ENCODE measurements around the gene USE1.

Gene USE1

GRCh38 chr19:17215127-17215971, at the start of gene USE1:
Gene USE1 (plus strand): TSS chr19:17215357. CDS start chr19:17215406, 49 bp downstream.
- peaks cover 20% of the 10 kb centered on the region for H3K4me1 ChIP-seq (ENCODE audit: control insufficient read depth, insufficient read depth, low read length)
- H3K9ac ChIP-seq (ENCODE audit: low read length) = peak within 1 kb of the TSS; percentile 94
- DNase-seq (ENCODE audit: low read depth) = peak; percentile 95
- H3K36me3 ChIP-seq (ENCODE audit: control insufficient read depth, insufficient read depth, low read length, severe bottlenecking) = peaks cover 40% of the 10 kb centered on the region
- H3K4me3 ChIP-seq (ENCODE audit: low read length) = peak within 1 kb of the TSS; percentile 92
- H3K9me3 ChIP-seq (ENCODE audit: control insufficient read depth, low read length) = no peaks in the 10 kb centered on the region
- no peaks in the 10 kb centered on the region for H3K27me3 ChIP-seq (replicated peaks; ENCODE audit: control insufficient read depth, insufficient read depth, low read length)

GRCh38 chr19:17165715-17166114, 49.4 kb upstream of the USE1 start:
- peaks cover 3% of the 10 kb centered on the region for H3K9me3 ChIP-seq (ENCODE audit: control insufficient read depth, low read length)
- H3K9ac ChIP-seq (ENCODE audit: low read length) = no peak overlapping the region
- H3K4me1 ChIP-seq (ENCODE audit: control insufficient read depth, insufficient read depth, low read length) = no peaks in the 10 kb centered on the region
- no peak overlapping the region for H3K4me3 ChIP-seq (ENCODE audit: low read length)
- H3K36me3 ChIP-seq (ENCODE audit: control insufficient read depth, insufficient read depth, low read length, severe bottlenecking) = peaks cover 89% of the 10 kb centered on the region
- no peaks in the 10 kb centered on the region for H3K27me3 ChIP-seq (replicated peaks; ENCODE audit: control insufficient read depth, insufficient read depth, low read length)
- DNase-seq (ENCODE audit: low read depth) = no peak

- H3K9ac ChIP-seq (ENCODE audit: low read length) = no peak overlapping the region
- H3K9me3 ChIP-seq (ENCODE audit: control insufficient read depth, low read length) = no peaks in the 10 kb centered on the region
- peaks cover 75% of the 10 kb centered on the region for H3K36me3 ChIP-seq (ENCODE audit: control insufficient read depth, insufficient read depth, low read length, severe bottlenecking)
- no peak overlapping the region for H3K4me3 ChIP-seq (ENCODE audit: low read length)
- no peaks in the 10 kb centered on the region for H3K4me1 ChIP-seq (ENCODE audit: control insufficient read depth, insufficient read depth, low read length)
- DNase-seq (ENCODE audit: low read depth) = no peak
- H3K27me3 ChIP-seq (replicated peaks; ENCODE audit: control insufficient read depth, insufficient read depth, low read length) = no peaks in the 10 kb centered on the region
These were observed 44.4 kb upstream of the USE1 start for GRCh38 chr19:17170538-17171297.

- no peak for DNase-seq (ENCODE audit: low read depth)
- Histone ChIP-seq H3K4me3 (ENCODE audit: low read length) (no peak overlapping the region), H3K27me3 (replicated peaks; ENCODE audit: control insufficient read depth, insufficient read depth, low read length) (no peaks in the 10 kb centered on the region), H3K36me3 (ENCODE audit: control insufficient read depth, insufficient read depth, low read length, severe bottlenecking) (peaks cover 74% of the 10 kb centered on the region), H3K9ac (ENCODE audit: low read length) (no peak overlapping the region), H3K4me1 (ENCODE audit: control insufficient read depth, insufficient read depth, low read length) (no peaks in the 10 kb centered on the region), H3K9me3 (ENCODE audit: control insufficient read depth, low read length) (no peaks in the 10 kb centered on the region)
These were observed 43.3 kb upstream of the USE1 start for GRCh38 chr19:17171874-17172273.

GRCh38 chr19:17172624-17173345, 42.4 kb upstream of the USE1 start:
- Histone ChIP-seq H3K9ac (ENCODE audit: low read length) (no peak overlapping the region), H3K4me1 (ENCODE audit: control insufficient read depth, insufficient read depth, low read length) (no peaks in the 10 kb centered on the region), H3K9me3 (ENCODE audit: control insufficient read depth, low read length) (no peaks in the 10 kb centered on the region), H3K4me3 (ENCODE audit: low read length) (no peak overlapping the region), H3K27me3 (replicated peaks; ENCODE audit: control insufficient read depth, insufficient read depth, low read length) (no peaks in the 10 kb centered on the region), H3K36me3 (ENCODE audit: control insufficient read depth, insufficient read depth, low read length, severe bottlenecking) (peaks cover 74% of the 10 kb centered on the region)
- no peak for DNase-seq (ENCODE audit: low read depth)

- no peak for DNase-seq (ENCODE audit: low read depth)
- Histone ChIP-seq H3K36me3 (ENCODE audit: control insufficient read depth, insufficient read depth, low read length, severe bottlenecking) (peaks cover 51% of the 10 kb centered on the region), H3K27me3 (replicated peaks; ENCODE audit: control insufficient read depth, insufficient read depth, low read length) (no peaks in the 10 kb centered on the region), H3K4me1 (ENCODE audit: control insufficient read depth, insufficient read depth, low read length) (no peaks in the 10 kb centered on the region), H3K9ac (ENCODE audit: low read length) (no peak overlapping the region), H3K9me3 (ENCODE audit: control insufficient read depth, low read length) (no peaks in the 10 kb centered on the region), H3K4me3 (ENCODE audit: low read length) (no peak overlapping the region)
These were observed 36.9 kb upstream of the USE1 start for GRCh38 chr19:17178291-17178690.

GRCh38 chr19:17180997-17181702, 34.0 kb upstream of the USE1 start:
- Histone ChIP-seq H3K36me3 (ENCODE audit: control insufficient read depth, insufficient read depth, low read length, severe bottlenecking) (peaks cover 62% of the 10 kb centered on the region), H3K27me3 (replicated peaks; ENCODE audit: control insufficient read depth, insufficient read depth, low read length) (no peaks in the 10 kb centered on the region), H3K9ac (ENCODE audit: low read length) (no peak overlapping the region), H3K9me3 (ENCODE audit: control insufficient read depth, low read length) (no peaks in the 10 kb centered on the region), H3K4me3 (ENCODE audit: low read length) (no peak overlapping the region), H3K4me1 (ENCODE audit: control insufficient read depth, insufficient read depth, low read length) (no peaks in the 10 kb centered on the region)
- no peak for DNase-seq (ENCODE audit: low read depth)

GRCh38 chr19:17183271-17183761, 31.8 kb upstream of the USE1 start:
- Histone ChIP-seq H3K36me3 (ENCODE audit: control insufficient read depth, insufficient read depth, low read length, severe bottlenecking) (peaks cover 60% of the 10 kb centered on the region), H3K9ac (ENCODE audit: low read length) (no peak overlapping the region), H3K4me3 (ENCODE audit: low read length) (no peak overlapping the region), H3K9me3 (ENCODE audit: control insufficient read depth, low read length) (no peaks in the 10 kb centered on the region), H3K27me3 (replicated peaks; ENCODE audit: control insufficient read depth, insufficient read depth, low read length) (no peaks in the 10 kb centered on the region), H3K4me1 (ENCODE audit: control insufficient read depth, insufficient read depth, low read length) (no peaks in the 10 kb centered on the region)
- no peak for DNase-seq (ENCODE audit: low read depth)

- H3K27me3 ChIP-seq (replicated peaks; ENCODE audit: control insufficient read depth, insufficient read depth, low read length) = no peaks in the 10 kb centered on the region
- H3K36me3 ChIP-seq (ENCODE audit: control insufficient read depth, insufficient read depth, low read length, severe bottlenecking) = peaks cover 63% of the 10 kb centered on the region
- DNase-seq (ENCODE audit: low read depth) = no peak
- H3K9me3 ChIP-seq (ENCODE audit: control insufficient read depth, low read length) = no peaks in the 10 kb centered on the region
- no peak overlapping the region for H3K9ac ChIP-seq (ENCODE audit: low read length)
- H3K4me1 ChIP-seq (ENCODE audit: control insufficient read depth, insufficient read depth, low read length) = no peaks in the 10 kb centered on the region
- no peak overlapping the region for H3K4me3 ChIP-seq (ENCODE audit: low read length)
These were observed 31.3 kb upstream of the USE1 start for GRCh38 chr19:17183858-17184321.

GRCh38 chr19:17184371-17184841, 30.8 kb upstream of the USE1 start:
- no peak overlapping the region for H3K9ac ChIP-seq (ENCODE audit: low read length)
- no peak for DNase-seq (ENCODE audit: low read depth)
- no peaks in the 10 kb centered on the region for H3K4me1 ChIP-seq (ENCODE audit: control insufficient read depth, insufficient read depth, low read length)
- no peak overlapping the region for H3K4me3 ChIP-seq (ENCODE audit: low read length)
- no peaks in the 10 kb centered on the region for H3K27me3 ChIP-seq (replicated peaks; ENCODE audit: control insufficient read depth, insufficient read depth, low read length)
- peaks cover 68% of the 10 kb centered on the region for H3K36me3 ChIP-seq (ENCODE audit: control insufficient read depth, insufficient read depth, low read length, severe bottlenecking)
- no peaks in the 10 kb centered on the region for H3K9me3 ChIP-seq (ENCODE audit: control insufficient read depth, low read length)
